Tibial nerve (tissue), 4 donors: ENCODE results near the gene GK. TPM values are rescaled to one million over a fixed set of nuclear protein-coding genes. Genes with fewer than 3 reads are reported as not detected.

Experiments used
- DNase-seq, 2 donors: peaks; one replicate each; pipeline ENCODE4 v3.0.0-alpha.2; 2019; ENCODE audit warnings: low spot score in 2 of 2
- H3K27ac ChIP-seq, 4 donors: fragments of 200-600 bp; sonication (generic) in 3 of 4; one replicate each; pipeline ENCODE4 v1.5.1; 2017 to 2019; ENCODE audit warnings: mild to moderate bottlenecking in 1 of 4
- H3K27me3 ChIP-seq, 2 donors: fragments of 200-600 bp; sonication (generic) in 1 of 2; one replicate each; pipeline versions ENCODE4 v1.5.1 to v1.6.0; 2017 to 2019
- H3K36me3 ChIP-seq, 3 donors: fragments of 200-600 bp; sonication (generic); one replicate each; pipeline ENCODE4 v1.5.1; 2018 to 2019
- H3K4me1 ChIP-seq, 4 donors: fragments of 200-600 bp; sonication (generic) in 3 of 4; one replicate each; pipeline ENCODE4 v1.5.1; 2017 to 2019
- H3K4me3 ChIP-seq, 4 donors: fragments of 200-600 bp; sonication (generic) in 3 of 4; one replicate each; pipeline ENCODE4 v1.5.1; 2017 to 2019; ENCODE audit warnings: mild to moderate bottlenecking in 1 of 4, moderate library complexity in 1 of 4
- H3K9me3 ChIP-seq, 4 donors: fragments of 200-600 bp; sonication (generic) in 3 of 4; one replicate each; pipeline ENCODE4 v1.5.1; 2017 to 2019
- CTCF ChIP-seq, 5 experiments: fragments of 200-600 bp in 3 of 5; fragments of 450-650 bp in 2 of 5; sonication (generic) in 3 of 5; IDR thresholded peaks; one replicate each; pipeline ENCODE4 v1.5.1; 2016 to 2019; ENCODE audit warnings: antibody characterized with exemption in 5 of 5, mild to moderate bottlenecking in 3 of 5, moderate library complexity in 2 of 5
- EP300 ChIP-seq, 2 donors: sonication (generic); formaldehyde crosslinking; IDR thresholded peaks; one replicate each; pipeline ENCODE4 v1.6.1; 2017; ENCODE audit warnings: antibody characterized with exemption in 2 of 2, mild to moderate bottlenecking in 1 of 2
- POLR2A ChIP-seq, 2 donors: fragments of 450-650 bp; IDR thresholded peaks; one replicate each; pipeline ENCODE4 v1.6.1; 2017; ENCODE audit warnings: antibody characterized with exemption in 2 of 2, mild to moderate bottlenecking in 2 of 2, moderate library complexity in 2 of 2
- WGBS, 2 donors: methylation state at CpG; one replicate each; pipeline ENCODE4 v1.1.5; 2018; 5-methylcytosine and 5-hydroxymethylcytosine counted together
- total RNA-seq, 4 donors: library from RNA; depleted of rRNA; stranded (reverse); fragments of >200 nt; gene quantifications; one replicate each; pipeline ENCODE4 v1.1.0, GENCODE V29; 2016

Gene GK
- 10 to 100 TPM in 1 of 4 donors, 1 to 10 TPM in 3; 2.8 to 11.4 (median 5.6) TPM for total RNA-seq

DNA sequence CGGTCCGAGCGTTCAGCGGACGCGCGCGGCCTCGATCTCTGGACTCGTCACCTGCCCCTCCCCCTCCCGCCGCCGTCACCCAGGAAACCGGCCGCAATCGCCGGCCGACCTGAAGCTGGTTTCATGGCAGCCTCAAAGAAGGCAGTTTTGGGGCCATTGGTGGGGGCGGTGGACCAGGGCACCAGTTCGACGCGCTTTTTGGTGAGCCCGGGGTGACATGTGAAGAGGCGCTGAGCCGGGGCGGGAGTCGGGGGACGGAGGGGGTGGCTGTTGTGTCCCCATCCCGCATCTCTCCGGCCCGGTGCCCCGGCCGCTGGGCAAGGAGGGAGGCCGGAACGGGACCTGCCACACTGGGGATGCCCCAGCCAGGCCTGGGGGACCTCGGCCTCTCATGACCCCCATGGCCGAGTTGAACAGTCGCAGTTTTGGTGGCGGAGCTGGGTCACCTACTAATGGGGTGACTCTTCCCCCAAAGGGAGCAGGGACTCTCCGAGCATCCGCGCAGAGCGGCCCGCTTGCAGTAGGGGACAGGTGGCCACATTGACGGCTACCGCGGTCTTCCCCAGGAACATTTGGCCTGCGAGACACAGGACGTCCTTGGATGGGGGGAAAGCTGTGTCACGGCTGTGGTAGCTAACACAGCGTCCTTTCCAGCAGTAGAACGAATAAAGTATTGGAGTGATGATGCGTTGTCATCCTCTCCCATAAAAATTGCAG, at the start of gene GK:
Gene GK (plus strand): TSS at position 9 of the 717 bp plus-strand sequence. CDS start 115 bp downstream, at position 124.
- 3 to 49% methylated on average over 7 to 40 of the region's 53 CpGs for WGBS, 2 donors
- DNase-seq, result no peak
- TF ChIP-seq CTCF (IDR thresholded peaks at IDR 0.05), result no peak
- no peak for TF ChIP-seq EP300 (IDR thresholded peaks at IDR 0.05)
- peak in 1 of 2 donors; percentile 32 for TF ChIP-seq POLR2A (IDR thresholded peaks at IDR 0.05)

GRCh38 chrX:30607155-30607554, 46.1 kb upstream of the GK start:
- WGBS, 2 donors, result 38 to 52% methylated on average over 1 of the region's 1 CpG
- Histone ChIP-seq H3K36me3 (no peaks in the 10 kb centered on the region), H3K27me3 (no peaks in the 10 kb centered on the region), H3K4me3 (no peak overlapping the region), H3K9me3 (no peaks in the 10 kb centered on the region), H3K4me1 (no peaks in the 10 kb centered on the region), H3K27ac (no peak overlapping the region)
- TF ChIP-seq EP300 (IDR thresholded peaks at IDR 0.05) (no peak), POLR2A (IDR thresholded peaks at IDR 0.05) (no peak), CTCF (IDR thresholded peaks at IDR 0.05) (no peak)
- DNase-seq, result no peak

More for the DNA sequence above, at the start of gene GK:
- H3K4me1 ChIP-seq, result peaks cover 0 to 8% (median 0%) of the 10 kb centered on the region in 4 donors
- H3K9me3 ChIP-seq, result no peaks in the 10 kb centered on the region
- H3K36me3 ChIP-seq, result no peaks in the 10 kb centered on the region
- H3K27me3 ChIP-seq, result no peaks in the 10 kb centered on the region
- peak within 1 kb of the TSS; percentile 66 to 87 (median 80) for H3K27ac ChIP-seq
- peak within 1 kb of the TSS; percentile 50 to 70 (median 57) for H3K4me3 ChIP-seq

DNA sequence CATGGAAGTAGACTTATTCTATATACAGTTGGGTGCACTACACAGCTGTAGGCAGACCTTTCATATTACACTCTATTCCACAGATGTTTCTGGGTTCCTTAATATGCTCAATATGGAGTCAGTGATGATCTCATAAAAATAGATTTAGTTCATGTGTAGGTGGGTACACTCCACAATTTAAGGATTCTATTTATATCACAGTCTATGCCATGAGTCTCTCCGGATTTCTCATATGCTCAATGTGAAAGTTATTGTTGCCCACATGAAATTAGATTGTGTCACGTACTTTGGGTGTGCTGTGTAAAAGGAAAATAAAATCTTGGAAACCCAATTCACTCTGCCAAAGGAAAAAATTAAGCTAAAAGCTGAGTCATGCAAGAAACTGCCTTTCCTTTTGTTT, 43.2 kb upstream of the GK start:
- no peaks in the 10 kb centered on the region for H3K36me3 ChIP-seq
- no peak for DNase-seq

GRCh38 chrX:30612250-30612655, 41.0 kb upstream of the GK start:
- Histone ChIP-seq H3K4me1 (no peaks in the 10 kb centered on the region), H3K4me3 (no peak overlapping the region), H3K27me3 (no peaks in the 10 kb centered on the region), H3K36me3 (no peaks in the 10 kb centered on the region), H3K9me3 (no peaks in the 10 kb centered on the region), H3K27ac (no peak overlapping the region)
- WGBS, 2 donors, result 88 to 96% methylated on average over 6 of the region's 6 CpGs
- no peak for DNase-seq
- TF ChIP-seq POLR2A (IDR thresholded peaks at IDR 0.05) (no peak), EP300 (IDR thresholded peaks at IDR 0.05) (no peak), CTCF (IDR thresholded peaks at IDR 0.05) (no peak)

More for the DNA sequence above, 43.2 kb upstream of the GK start:
- Histone ChIP-seq H3K27me3 (no peaks in the 10 kb centered on the region), H3K4me1 (no peaks in the 10 kb centered on the region), H3K9me3 (no peaks in the 10 kb centered on the region), H3K27ac (no peak overlapping the region), H3K4me3 (no peak overlapping the region)
- no peak for TF ChIP-seq CTCF (IDR thresholded peaks at IDR 0.05)
- no peak for TF ChIP-seq POLR2A (IDR thresholded peaks at IDR 0.05)
- TF ChIP-seq EP300 (IDR thresholded peaks at IDR 0.05), result no peak
- 43 to 69% methylated on average over 2 of the region's 2 CpGs for WGBS, 2 donors

DNA sequence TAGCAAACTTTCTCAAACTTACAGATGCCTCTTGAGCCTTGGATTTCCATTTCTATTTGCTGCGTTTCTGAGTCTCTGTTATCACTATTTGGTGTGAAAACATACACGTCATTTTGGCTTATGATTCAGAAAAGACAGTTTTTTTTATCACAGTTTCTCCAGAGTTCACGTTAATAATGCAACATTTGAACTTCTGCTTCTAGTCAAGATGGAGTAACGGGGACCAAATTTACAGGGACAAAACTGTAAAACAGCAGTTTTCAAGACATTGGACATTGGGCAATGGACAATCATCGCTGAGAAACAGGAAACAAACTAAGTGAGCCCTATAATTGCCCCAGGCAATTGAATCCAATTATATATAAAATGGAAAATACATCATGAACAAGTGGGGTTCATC, 39.5 kb upstream of the GK start:
- no peak for DNase-seq
- H3K4me3 ChIP-seq, result no peak overlapping the region
- no peaks in the 10 kb centered on the region for H3K9me3 ChIP-seq
- H3K4me1 ChIP-seq, result no peaks in the 10 kb centered on the region
- no peaks in the 10 kb centered on the region for H3K27me3 ChIP-seq
- H3K36me3 ChIP-seq, result no peaks in the 10 kb centered on the region
- no peak overlapping the region for H3K27ac ChIP-seq
- TF ChIP-seq POLR2A (IDR thresholded peaks at IDR 0.05) (no peak), EP300 (IDR thresholded peaks at IDR 0.05) (peak in 1 of 2 donors; percentile 46)
- 44 to 63% methylated on average over 5 of the region's 5 CpGs for WGBS, 2 donors
